Right renal pelvis (tissue), 4 donors: ENCODE results near the gene OR2D3. TPM values are rescaled to one million over a fixed set of nuclear protein-coding genes. Genes with fewer than 3 reads are reported as not detected.
"Not testable (repeated sequence)": the region's sequence is repeated elsewhere in the genome, so short reads cannot be mapped to it uniquely, and the experiment has no call there.

ENCODE experiments used
- DNase-seq, 4 donors: peaks; one replicate each; pipeline ENCODE4 v3.0.0-alpha.2; 2013; ENCODE audit warnings: low read depth in 4 of 4, low spot score in 3 of 4, missing footprints in 1 of 4
- polyA plus RNA-seq, 4 donors: library from polyadenylated mRNA; unstranded; fragments of 120-200 nt; gene quantifications; one replicate each; pipeline ENCODE4 v1.2.1, GENCODE V29; 2013; ENCODE audit not compliant: insufficient read length in 4 of 4

OR2D3 gene
- polyA plus RNA-seq, 4 donors = not detected

DNA sequence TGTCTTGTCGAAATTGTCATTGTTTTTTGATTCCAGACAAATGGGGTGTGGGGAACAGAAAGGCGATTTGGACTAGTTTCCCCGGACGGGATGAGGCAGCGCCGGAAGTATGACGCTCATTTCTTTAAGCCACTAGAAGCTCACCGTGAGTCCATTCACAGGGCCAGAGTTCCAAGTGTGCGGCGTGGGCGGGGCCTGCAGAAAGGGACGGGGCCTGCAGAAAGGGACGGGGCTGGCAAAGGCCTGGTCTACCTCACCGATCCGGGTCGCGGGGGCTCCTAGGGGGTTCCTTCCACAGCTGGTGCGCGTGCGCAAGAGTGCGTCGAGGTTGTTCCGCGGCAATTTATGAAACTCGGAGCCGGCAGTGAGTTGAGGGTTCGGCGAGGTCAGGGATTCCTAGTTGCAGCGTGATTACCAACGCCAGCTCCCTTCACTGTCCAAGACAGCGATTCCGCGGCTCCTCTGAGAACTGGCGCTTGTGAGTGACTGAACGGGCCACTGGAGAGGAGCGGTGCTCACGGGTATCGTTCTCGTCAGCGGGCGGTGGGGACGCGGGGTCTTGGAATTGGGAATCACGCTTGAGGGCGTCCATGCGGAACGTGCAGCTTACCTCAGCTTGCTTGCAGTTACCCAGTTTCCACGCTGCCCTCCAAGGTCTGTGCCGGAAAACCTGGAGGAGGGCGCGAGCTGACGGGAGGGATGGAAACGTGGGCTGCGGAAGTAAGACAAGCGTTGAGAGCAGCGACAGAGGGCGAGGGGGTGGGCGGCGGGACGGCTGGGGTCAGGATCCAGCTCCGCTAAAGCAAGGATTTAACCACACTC lies 5.6 kb downstream of the OR2D3 start, which contains the start of gene ZNF215:
Gene ZNF215 (plus strand): TSS at position 219 of the 822 bp plus-strand sequence. CDS start 5,847 bp downstream, outside the sequence.
- peak; percentile 14 to 32 (median 24) for DNase-seq

DNA sequence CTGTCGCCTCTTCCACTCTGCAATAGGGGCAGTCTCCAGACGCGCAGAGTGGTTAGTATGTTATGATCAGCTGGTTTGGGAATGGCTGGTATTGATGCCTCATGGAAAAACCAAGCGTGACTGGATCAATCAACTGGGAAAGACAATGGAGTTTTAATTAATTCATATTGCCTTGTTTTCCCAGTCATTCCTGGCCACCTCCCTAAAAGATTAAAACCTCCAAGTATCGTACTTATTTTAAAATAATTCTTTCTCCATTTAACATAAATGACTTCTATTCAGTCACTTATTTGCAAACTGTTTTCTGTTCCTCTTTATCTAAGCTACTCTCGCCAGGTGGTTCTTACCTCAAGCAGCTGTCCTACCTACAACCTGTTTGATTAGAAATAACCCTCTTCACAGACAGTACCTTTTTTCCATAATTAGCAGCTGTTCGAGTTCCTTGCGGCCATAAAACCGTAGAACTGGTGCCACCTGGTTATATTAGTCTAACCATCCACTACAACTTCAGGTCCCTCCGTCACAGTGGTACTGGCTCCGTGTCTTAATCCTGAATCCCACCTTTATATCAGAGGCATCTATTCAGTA lies 6.3 kb downstream of the OR2D3 start:
- DNase-seq = no peak

DNA sequence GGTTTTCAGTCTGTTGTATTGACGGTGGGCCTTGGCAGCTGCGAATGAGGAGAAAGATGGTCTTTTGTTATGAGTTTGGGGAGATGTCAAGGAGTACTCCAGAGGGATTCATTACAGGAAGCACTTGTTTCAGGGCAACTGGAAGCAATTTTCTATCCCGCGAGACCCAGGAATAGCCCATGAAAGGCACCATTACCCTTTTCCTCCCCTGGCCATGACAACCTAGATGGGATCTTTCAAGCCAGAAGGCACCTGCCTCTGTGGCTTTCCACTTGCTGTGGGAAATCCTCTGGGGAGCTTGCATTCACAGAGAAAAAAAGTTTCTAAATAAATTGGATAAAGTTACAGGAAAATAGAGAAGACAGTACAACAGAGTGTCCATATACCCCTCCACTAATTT lies 8.1 kb downstream of the OR2D3 start:
- no peak for DNase-seq

DNA sequence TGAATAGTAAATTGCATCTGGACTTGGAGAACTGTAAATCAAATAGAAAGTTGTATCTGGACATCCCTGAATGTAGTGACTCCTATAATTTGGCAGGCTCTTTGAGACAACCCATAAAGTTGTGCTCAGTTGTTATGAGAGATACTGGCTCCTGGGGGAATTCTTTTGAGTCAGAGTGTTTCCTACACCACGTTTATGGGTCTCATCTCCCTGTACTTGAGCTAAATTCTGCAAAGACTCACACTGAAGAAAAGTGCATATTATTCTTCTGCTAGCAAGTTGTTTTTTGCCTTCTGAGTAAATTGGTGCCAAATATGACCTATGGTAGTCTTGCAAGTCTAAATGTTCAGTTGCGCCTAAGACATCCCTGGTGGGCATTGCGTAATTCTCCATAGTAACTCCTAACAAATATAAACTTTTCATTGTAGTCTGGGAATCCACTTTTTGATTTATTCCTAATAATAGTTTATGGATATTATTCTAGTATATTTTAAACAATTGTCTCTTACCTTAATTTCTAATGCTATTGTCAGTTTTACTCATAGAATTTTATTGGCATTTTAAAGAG lies 10.4 kb downstream of the OR2D3 start:
- DNase-seq = no peak

DNA sequence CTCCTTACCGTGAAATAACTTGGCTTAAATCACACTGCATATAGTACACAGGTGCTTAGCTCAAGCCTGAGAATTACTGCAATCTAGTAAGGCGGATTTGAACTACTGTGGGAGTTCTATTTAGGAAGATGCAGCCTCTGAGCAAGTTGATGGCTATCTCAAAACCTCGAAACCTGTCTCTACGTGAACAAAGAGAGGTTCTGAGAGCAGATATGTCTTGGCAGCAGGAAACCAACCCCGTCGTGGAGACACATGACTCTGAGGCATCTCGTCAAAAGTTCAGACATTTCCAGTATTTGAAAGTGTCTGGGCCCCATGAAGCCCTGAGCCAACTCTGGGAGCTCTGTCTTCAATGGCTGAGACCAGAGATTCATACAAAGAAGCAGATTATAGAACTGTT lies 11.3 kb downstream of the OR2D3 start:
- DNase-seq = no peak

DNA sequence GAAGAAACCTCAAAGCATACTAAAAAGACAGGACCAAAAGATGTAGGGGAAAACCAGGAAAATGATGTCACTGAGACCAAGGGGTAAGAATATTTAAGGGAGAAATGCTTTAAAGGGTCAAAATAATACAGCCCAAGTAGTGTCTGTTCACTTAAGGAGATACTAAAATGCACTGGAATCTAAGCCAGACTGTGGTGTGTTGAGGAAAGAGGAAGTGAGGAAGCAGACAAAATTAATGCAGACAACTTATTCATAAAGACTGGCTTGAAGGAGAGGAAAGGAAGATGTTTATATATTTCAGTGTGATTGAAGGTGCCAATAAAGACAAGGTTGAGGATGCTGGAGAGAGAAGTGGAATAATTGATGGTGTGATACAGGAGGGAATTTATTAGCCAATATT lies 21.2 kb downstream of the OR2D3 start:
- DNase-seq = no peak

DNA sequence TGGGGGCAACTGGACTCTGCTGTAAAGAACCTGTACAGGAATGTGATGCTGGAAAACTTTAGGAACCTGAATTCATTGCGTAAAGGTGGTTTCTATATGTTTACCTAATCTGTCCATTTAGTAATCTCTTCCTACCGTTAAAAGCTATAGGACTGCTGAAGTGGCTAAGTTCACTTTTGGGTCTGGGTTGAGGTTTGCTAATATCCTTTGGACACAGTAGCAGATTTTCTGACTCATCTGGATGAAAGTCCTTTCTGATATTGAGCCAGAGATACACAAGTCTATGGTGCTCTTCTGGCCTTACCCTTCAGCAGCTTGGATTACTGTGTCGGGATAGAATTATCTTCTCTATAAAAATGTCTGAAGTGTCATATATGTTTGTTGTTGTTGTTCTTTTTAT lies 22.3 kb downstream of the OR2D3 start:
- no peak for DNase-seq

DNA sequence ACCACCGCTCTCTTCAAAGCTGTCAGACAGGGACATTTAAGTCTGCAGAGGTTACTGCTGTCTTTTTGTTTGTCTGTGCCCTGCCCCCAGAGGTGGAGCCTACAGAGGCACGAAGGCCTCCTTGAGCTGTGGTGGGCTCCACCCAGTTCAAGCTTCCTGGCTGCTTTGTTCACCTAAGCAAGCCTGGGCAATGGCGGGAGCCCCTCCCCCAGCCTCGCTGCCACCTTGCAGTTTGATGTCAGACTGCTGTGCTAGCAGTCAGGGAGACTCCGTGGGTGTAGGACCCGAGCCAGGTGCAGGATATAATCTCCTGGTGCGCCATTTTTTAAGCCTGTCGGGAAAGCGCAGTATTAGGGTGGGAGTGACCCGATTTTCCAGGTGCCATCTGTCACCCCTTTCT lies 33.4 kb downstream of the OR2D3 start:
- DNase-seq = not testable (repeated sequence)

DNA sequence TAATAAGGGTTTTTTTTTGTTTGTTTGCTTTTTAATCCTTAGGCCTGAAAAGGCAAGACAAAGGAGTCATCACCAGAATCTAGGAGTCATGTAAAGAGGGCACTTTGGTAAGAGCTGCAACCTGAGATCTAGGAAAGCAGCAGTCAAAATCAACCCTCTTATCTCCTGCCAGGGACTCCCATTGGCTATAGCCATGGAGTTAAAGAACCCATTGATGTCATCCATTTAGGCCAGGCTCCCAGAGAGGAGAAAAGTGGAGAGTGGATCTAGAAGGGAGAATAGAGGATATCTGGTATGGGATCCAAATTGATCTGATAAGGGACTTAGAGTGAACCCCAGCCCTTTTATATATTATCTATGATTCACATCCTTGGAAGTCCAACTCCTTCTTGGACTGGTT lies 41.3 kb downstream of the OR2D3 start:
- no peak for DNase-seq

DNA sequence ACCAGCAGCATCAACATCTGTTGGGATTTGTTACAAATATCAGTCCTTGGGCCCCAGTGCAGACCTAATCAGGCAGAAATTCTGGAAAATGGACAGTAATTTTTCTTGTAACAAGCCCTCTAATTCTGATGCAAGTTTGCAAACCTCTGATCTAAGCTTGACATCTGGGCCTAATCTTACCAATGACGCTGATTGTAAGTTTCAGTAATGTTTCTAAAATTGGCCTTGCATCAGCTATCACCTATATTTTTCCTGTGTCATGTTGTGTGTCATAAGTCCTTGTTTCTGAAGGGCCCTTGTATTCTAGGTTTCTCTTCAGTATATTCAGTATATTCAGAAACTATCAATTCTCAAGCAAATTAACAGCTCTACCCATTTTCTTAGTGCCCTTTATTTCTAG lies 41.9 kb downstream of the OR2D3 start:
- no peak for DNase-seq

DNA sequence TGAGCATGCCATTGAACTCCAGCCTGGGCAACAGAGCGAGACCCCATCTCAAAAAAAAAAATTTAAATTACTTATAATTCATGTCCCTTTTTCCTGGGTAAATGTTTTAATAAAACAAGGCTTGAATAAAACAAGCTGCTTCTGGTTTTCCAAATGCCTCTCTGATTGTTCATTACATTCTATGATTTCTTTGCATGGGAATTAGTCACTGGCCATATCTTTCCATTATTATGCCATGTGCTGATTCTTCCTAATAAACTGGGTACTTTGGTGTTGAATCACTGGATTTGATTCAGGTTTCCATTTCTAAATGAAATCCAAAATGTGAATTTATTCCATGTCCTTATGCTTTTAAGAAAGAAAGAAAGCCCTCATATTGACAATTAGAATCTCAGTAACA lies 48.0 kb downstream of the OR2D3 start:
- DNase-seq = no peak

DNA sequence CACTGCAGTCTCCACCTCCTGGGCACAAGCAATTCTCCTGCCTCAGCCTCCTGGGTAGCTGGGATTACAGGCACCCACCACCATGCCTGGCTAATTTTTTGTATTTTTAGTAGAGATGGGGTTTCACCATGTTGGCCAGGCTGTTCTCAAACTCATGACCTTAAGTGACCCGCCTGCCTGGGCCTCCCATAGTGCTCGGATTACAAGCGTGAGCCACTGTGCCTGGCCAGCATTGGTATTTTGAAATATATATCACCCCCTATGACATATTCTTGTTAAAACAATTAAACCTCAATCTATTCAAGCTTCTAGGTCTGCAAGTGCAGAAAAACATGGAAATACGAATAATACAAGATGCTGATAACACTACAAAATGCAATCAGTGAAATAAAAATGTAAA lies 49.1 kb downstream of the OR2D3 start:
- not testable (repeated sequence) for DNase-seq

Other genes with a start within 250 kb of the OR2D3 start
- gene MRPL17, start 237.7 kb upstream of the OR2D3 start, polyA plus RNA-seq = 10 to 100 TPM; 71.2 to 82.0 (median 73.2) TPM
- under 1 TPM in 3 of 4 donors, not detected in 1; 0.08 to 0.11 (median 0.09) TPM for gene OR2AG2, start 149.0 kb upstream of the OR2D3 start, polyA plus RNA-seq
- gene OR2AG1, start 138.0 kb upstream of the OR2D3 start, polyA plus RNA-seq = under 1 TPM in 1 of 4 donors, not detected in 3; 0.06 TPM
- under 1 TPM in 2 of 4 donors, not detected in 2; 0.01 to 0.04 TPM for gene OR6A2, start 121.3 kb upstream of the OR2D3 start, polyA plus RNA-seq
- gene OR10A5, start 75.3 kb upstream of the OR2D3 start, polyA plus RNA-seq = not detected
- under 1 TPM in 1 of 4 donors, not detected in 3; 0.04 TPM for gene OR10A2, start 57.9 kb upstream of the OR2D3 start, polyA plus RNA-seq
- gene OR10A4, start 44.4 kb upstream of the OR2D3 start, polyA plus RNA-seq = not detected
- not detected for gene OR2D2, start 28.5 kb upstream of the OR2D3 start, polyA plus RNA-seq
- 1 to 10 TPM; 2.4 to 5.1 (median 3.6) TPM for gene ZNF215, start 5.4 kb downstream of the OR2D3 start, polyA plus RNA-seq
- 10 to 100 TPM; 10.9 to 13.2 (median 12.8) TPM for gene ZNF214, start 99.3 kb downstream of the OR2D3 start, polyA plus RNA-seq
- under 1 TPM; 0.69 to 0.98 (median 0.81) TPM for gene NLRP14, start 99.5 kb downstream of the OR2D3 start, polyA plus RNA-seq
- under 1 TPM; 0.06 to 0.36 (median 0.18) TPM for gene RBMXL2, start 168.0 kb downstream of the OR2D3 start, polyA plus RNA-seq